GM18861 (cell line): ENCODE results near the gene AKNA.
"Not testable (repeated sequence)": the region's sequence is repeated elsewhere in the genome, so short reads cannot be mapped to it uniquely, and the experiment has no call there.

Experiments
- ATAC-seq: cut with Tn5 transposase; IDR thresholded peaks from one replicate; pipeline ENCODE4 v1.9.1; 2021; ENCODE audit not compliant: unreplicated experiment

The AKNA gene

GRCh38 chr9:114341991-114342390 is 45.8 kb downstream of the AKNA start:
- ATAC-seq, result no peak

- no peak for ATAC-seq
Observed at GRCh38 chr9:114341152-114341830, 46.5 kb downstream of the AKNA start.

DNA sequence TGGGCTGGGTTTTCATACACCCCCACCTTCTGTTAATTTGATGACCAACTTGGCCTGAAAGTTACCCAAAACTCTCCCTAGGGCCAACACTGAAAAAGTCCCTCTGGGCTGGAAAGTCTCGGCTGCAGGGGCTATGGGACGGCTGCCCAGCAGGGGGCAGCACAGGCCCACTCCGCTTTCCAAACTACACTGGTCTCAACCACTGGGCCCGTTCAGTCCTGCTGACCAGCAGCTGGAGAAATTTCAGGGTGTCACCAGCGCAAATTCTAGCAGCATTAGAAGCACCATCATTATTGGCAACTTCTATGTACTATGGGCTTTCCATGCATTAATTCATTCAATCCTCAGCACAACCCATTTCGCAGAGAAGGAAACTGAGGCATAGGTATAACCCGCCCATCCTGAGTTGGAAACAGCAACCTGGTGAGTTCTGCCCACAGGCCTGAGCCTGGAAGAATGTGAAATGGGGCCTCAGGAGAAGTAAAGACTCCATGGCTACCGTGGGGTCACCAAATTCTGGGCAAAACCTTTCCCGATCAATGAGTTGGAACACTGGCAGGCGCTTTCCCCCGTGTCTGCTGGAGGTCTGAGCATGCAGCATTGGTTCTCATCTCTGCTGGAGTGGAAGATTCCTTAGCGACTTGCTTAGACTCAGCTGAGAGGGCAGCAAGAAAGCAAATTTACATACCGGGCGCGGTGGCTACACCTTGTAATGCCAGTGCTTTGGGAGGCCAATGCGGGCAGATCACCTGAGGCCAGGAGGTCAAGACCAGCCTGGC is 48.5 kb downstream of the AKNA start:
- peak; percentile 75 for ATAC-seq

- no peak for ATAC-seq
Observed at GRCh38 chr9:114338187-114338586, 49.6 kb downstream of the AKNA start.

DNA sequence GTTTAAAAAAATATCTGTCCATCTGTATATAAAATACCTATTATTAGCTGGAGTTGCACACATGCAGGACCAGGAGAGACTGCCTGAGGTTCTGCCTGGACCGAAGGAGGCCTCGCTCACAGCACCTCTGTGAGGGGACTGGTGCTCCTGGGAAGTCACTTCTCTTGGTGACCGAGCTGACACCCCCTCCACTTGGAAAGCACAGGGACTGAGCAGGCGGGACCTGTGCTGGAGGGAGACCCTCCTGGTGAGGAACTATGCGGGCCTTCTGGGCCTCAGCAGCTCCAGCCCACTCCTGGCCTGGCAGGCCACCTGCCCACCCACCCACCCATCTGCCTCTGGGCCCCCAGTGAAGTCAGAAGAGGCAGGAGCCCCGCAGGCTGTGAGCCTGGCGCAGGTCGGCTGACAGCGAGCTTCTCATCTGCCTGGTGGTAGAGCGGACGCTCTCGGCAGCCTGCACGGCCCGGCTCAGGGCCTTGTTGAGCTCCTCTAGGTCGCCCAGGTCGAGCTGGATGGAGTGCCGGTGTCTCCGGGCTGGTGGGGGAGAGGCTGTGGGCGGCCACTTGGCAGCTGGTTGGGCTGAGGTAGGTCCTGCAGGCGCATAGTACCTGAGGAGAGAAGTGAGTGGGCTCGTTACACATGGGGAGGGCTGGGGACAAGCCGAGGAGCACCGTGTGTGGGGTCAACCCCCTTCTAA is 50.9 kb downstream of the AKNA start:
- no peak for ATAC-seq

DNA sequence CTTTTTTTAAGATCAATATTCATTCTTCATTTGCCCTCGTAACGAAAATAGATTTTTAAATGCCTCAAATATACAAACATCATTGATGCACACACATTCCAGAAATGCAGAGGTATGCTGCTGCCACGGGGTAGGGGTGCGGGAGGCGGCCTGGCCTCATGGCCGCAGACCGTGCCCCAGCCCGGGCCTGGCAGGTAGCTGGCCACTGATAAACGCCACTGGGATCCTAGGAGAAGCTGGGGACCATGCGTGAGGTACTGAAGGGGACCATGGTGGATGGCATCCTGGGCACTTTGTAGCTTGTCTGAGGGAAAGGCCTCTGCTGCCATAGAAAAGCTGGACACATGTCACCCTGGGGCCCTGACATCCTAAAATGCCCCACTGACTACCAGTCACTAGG is 51.6 kb downstream of the AKNA start:
- no peak for ATAC-seq

GRCh38 chr9:114335745-114336144 is 52.0 kb downstream of the AKNA start:
- no peak for ATAC-seq

DNA sequence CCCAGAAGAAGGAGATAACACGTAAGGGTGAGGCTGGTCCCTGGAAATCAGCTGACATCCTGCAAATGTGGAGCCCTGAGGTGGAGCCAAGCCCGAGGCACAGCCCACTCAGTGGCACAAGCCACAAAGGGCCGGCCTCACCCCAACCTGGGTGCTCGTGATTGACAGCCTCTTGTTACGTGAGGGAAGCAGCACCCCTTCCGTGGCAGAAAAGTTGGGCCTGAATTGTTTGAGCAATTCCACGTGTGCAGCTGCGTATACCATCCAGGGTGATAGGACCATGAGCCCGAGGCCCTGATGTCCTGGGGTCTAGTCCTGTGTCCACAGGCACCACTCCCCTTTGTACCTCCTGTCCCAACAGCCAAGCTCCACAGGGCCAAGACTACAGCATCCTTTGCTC is 53.3 kb downstream of the AKNA start:
- no peak for ATAC-seq

- ATAC-seq, result not testable (repeated sequence)
Observed at GRCh38 chr9:114333718-114334117, 54.1 kb downstream of the AKNA start.

DNA sequence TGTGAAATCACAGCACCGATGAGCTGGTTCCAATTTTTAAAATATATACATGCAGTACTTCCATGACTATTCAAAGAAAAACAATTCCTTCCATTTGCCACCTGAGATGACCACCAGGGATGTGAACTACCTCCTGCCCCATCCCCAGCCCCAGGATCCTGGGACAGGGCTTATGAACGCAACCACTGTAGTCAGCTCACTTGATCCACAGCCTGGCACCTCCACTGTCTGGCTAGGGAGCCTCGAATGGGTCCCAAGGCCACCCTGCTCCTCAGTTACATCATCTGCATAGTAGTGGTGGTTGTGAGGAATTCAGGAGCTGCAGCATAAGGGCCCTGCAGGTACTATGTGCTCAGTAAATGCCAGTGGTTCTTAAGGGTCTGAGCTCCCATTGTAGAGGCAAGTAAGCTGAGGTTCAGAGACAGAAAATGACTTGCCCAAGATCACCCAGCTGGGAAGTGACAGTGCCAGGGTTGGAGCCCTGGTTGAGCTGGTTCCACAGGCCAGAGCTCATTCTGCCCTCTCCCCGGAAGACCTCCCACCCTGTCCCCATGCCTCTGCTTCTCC is 55.2 kb downstream of the AKNA start:
- not testable (repeated sequence) for ATAC-seq

DNA sequence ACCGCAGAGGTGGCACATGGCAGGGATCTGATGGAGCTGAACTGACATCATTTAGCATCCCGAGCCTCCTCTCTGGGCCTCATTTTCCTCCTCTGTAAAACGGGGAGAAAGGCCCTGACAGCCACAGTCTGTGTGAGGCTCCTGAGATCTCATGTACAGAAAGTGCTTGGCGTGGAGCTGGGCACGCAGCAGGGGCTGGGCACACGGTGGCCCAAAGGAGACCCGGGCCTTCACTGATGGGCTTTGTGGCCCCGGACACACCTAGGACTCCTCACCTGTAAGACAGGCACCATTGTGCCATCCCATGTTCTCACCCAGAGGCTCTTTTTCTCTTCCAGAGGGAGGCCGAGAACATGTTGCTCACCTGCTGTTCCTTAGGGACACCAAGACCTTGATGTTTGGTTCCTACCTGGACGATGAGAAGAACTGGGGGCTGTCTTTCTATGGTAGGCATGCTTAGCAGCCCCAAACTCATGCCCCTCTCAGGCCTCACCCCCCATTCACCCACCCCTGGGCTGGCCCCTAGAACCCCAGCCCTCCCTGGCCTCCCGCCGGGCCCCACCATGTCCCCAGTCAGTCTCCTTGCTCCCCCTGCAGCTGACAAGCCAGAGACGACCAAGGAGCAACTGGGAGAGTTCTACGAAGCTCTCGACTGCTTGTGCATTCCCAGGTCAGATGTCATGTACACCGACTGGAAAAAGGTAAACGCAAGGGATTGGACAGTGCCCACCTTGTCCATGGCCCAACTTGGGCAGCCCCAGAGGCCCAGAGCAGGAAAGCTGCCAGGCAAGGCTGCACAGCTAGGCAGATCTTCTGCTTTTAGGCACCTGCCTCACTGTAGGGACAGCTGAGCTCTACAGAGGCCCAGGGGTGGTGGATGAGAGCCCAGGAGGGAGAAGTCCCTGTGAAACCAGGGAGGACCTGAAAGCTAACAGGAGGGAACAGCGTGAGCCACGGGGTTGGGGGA is 56.3 kb downstream of the AKNA start:
- ATAC-seq, result not testable (repeated sequence)

DNA sequence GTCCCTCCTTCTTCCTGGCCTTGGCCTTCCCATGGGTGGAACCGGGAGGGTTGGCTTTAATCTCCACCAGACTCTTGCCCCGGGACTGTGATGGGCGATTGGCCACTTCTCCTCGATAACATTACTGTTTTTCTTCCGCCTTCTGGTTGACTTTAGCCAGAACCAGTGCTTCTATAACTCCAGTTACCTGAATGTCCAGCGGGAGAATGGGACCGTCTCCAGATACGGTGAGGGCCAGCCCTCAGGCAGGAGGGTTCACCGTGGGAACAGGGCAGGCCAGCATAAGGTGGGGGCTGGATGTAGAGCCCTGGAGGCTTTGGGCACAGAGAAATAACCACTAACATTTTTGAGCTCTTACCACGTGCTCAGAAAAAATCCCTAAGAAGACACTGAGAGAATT is 57.1 kb downstream of the AKNA start:
- ATAC-seq, result no peak

- ATAC-seq, result not testable (repeated sequence)
Observed at GRCh38 chr9:114329625-114330022, 58.2 kb downstream of the AKNA start, which contains the start of gene ORM2. Gene ORM2 (plus strand): TSS chr9:114329869. CDS start chr9:114329905, 36 bp downstream.

- ATAC-seq, result not testable (repeated sequence)
Observed at GRCh38 chr9:114328937-114329624, 58.7 kb downstream of the AKNA start.

- not testable (repeated sequence) for ATAC-seq
Observed at GRCh38 chr9:114328357-114328820, 59.4 kb downstream of the AKNA start.

- no peak for ATAC-seq
Observed at GRCh38 chr9:114327749-114328148, 60.0 kb downstream of the AKNA start.

DNA sequence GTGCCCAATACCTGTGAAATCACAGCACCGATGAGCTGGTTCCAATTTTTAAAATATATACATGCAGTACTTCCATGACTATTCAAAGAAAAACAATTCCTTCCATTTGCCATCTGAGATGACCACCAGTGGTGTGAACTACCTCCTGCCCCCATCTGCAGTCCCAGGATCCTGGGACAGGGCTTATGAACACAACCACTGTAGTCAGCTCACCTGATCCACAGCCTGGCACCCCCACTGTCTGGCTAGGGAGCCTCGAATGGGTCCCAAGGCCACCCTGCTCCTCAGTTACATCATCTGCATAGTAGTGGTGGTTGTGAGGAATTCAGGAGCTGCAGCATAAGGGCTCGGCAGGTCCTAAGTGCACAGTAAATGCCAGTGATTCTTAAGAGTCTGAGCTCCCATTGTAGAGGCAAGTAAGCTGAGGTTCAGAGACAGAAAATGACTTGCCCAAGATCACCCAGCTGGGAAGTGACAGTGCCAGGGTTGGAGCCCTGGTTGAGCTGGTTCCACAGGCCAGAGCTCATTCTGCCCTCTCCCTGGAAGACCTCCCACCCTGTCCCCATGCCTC is 62.0 kb downstream of the AKNA start:
- ATAC-seq, result not testable (repeated sequence)

GRCh38 chr9:114324965-114325364 is 62.8 kb downstream of the AKNA start:
- not testable (repeated sequence) for ATAC-seq

DNA sequence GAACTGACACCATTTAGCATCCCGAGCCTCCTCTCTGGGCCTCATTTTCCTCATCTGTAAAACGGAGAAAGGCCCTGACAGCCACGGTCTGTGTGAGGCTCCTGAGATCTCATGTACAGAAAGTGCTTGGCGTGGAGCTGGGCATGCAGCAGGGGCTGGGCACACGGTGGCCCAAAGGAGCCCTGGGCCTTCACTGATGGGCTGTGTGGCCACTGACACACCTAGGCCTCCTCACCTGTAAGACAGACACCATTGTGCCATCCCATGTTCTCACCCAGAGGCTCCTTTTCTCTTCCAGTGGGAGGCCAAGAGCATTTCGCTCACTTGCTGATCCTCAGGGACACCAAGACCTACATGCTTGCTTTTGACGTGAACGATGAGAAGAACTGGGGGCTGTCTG is 63.3 kb downstream of the AKNA start:
- no peak for ATAC-seq
